ENCODE data around the gene CD14.

GRCh38 chr5:140602147-140602546, 30.8 kb downstream of the CD14 start:
- TF ChIP-seq POLR2A (IDR thresholded peaks at IDR 0.05; ENCODE audit: low read length), result no peak
- TF ChIP-seq GATA1 (IDR thresholded peaks at IDR 0.05; ENCODE audit: low read depth, low read length), result no peak

Measured in erythroblast (primary cell).